ENCODE measurements around the gene NT5C3A. TPM values are rescaled to one million over a fixed set of nuclear protein-coding genes. Genes with fewer than 3 reads are reported as not detected.
A peak's percentile ranks its signal among the peaks of the same experiment; 100 is the strongest.

NT5C3A gene
- total and polyA plus RNA-seq, 7 experiments from 2014 or later: 36.6 to 64.8 (median 48.5) TPM

GRCh38 chr7:33059635-33060034, 2.9 kb downstream of the NT5C3A start:
- ATAC-seq (no peak), DNase-seq (no peak)
- POLR2A ChIA-PET: interaction anchor here (1.4 kb wide), 1 partner anchor 20 kb away, joined by 4 read pairs; no protein-coding TSS in a partner anchor
- CTCF ChIA-PET: interaction anchor here (0.6 kb wide), 1 partner anchor 466 kb away, joined by 4 read pairs; no protein-coding TSS in a partner anchor
- Mint-ChIP-seq H3K4me3 (peak overlapping the region in 5 of 10 donors; percentile 5 to 94 (median 47)), H3K27ac (peak overlapping the region in 5 of 9 donors; percentile 44 to 74 (median 56)), H3K9me3 (peaks cover 0 to 3% (median 0%) of the 10 kb centered on the region in 11 donors), H3K36me3 (peaks cover 0 to 10% (median 5%) of the 10 kb centered on the region in 5 donors), H3K27me3 (no peaks in the 10 kb centered on the region), H3K4me1 (peaks cover 23 to 79% (median 61%) of the 10 kb centered on the region in 7 donors)
- Histone ChIP-seq H3K27me3 (ENCODE audit: control insufficient read depth in 2 of 2, insufficient read depth in 2 of 2, low read length in 2 of 2) (no peaks in the 10 kb centered on the region), H3K27ac (ENCODE audit: low read depth, low read length) (no peak overlapping the region), H3K9me3 (ENCODE audit: control insufficient read depth in 2 of 3, low read length in 3 of 3) (no peaks in the 10 kb centered on the region), H3K4me3 (ENCODE audit: low read length) (no peak overlapping the region), H3K36me3 (ENCODE audit: control insufficient read depth in 2 of 3, insufficient read depth in 3 of 3, low read length in 3 of 3) (no peaks in the 10 kb centered on the region), H3K4me1 (ENCODE audit: control insufficient read depth in 2 of 2, insufficient read depth in 2 of 2, low read length in 2 of 2) (peaks cover 27 to 34% of the 10 kb centered on the region in 2 donors)
- intact Hi-C loops (cut with micrococcal nuclease): no loop called here

DNA sequence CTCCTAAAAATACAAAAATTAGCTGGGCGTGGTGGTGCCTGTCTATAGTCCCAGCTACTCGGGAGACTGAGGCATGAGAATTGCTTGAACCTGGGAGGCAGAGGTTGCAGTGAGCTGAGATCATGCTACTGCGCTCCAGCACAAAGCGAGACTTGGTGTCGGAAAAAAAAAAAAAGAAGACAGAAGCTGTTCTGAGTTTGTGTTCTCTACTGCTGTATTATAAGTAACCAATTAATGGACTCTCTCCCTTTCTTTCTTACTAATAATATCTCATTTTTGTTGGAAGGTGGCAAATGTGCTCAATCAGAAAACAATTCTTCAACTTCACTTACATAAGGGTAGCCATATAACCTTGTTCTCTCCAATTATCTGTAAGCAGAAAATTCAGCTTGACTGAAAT, 7.4 kb downstream of the NT5C3A start:
- no peaks in the 10 kb centered on the region for H3K27me3 Mint-ChIP-seq
- peak overlapping the region; percentile 27 to 90 (median 76) for H3K27ac Mint-ChIP-seq
- intact Hi-C loops (cut with micrococcal nuclease): loop anchor here (2.0 kb wide), 3 partner anchors 14 to 164 kb away; partner anchors contain the start of genes BBS9 (in 1 of the 2) and KBTBD2 (in 1 of the 2)
- peak overlapping the region in 3 of 10 donors; percentile 12 to 27 (median 15) for H3K4me3 Mint-ChIP-seq
- Histone ChIP-seq H3K36me3 (ENCODE audit: control insufficient read depth in 2 of 3, insufficient read depth in 3 of 3, low read length in 3 of 3) (no peaks in the 10 kb centered on the region), H3K4me1 (ENCODE audit: control insufficient read depth in 2 of 2, insufficient read depth in 2 of 2, low read length in 2 of 2) (peaks cover 18 to 27% of the 10 kb centered on the region in 2 donors), H3K9me3 (ENCODE audit: control insufficient read depth in 2 of 3, low read length in 3 of 3) (no peaks in the 10 kb centered on the region), H3K27ac (ENCODE audit: low read depth, low read length) (peak overlapping the region; percentile 3), H3K27me3 (ENCODE audit: control insufficient read depth in 2 of 2, insufficient read depth in 2 of 2, low read length in 2 of 2) (no peaks in the 10 kb centered on the region), H3K4me3 (ENCODE audit: low read length) (no peak overlapping the region)
- H3K36me3 Mint-ChIP-seq: peaks cover 0 to 10% (median 5%) of the 10 kb centered on the region in 5 donors
- H3K4me1 Mint-ChIP-seq: peaks cover 26 to 92% (median 81%) of the 10 kb centered on the region in 7 donors
- DNase-seq (no peak), ATAC-seq (no peak)
- H3K9me3 Mint-ChIP-seq: no peaks in the 10 kb centered on the region
- POLR2A ChIA-PET: interaction anchor here (1.3 to 5.1 kb wide), 3 partner anchors 8 to 164 kb away, joined by 3 to 41 read pairs (median 11); partner anchors contain the start of genes KBTBD2 and NT5C3A
- CTCF ChIA-PET: interaction anchor here (0.9 to 1.6 kb wide), 3 partner anchors 14 to 209 kb away, joined by 3 to 9 read pairs (median 5); no protein-coding TSS in a partner anchor

DNA sequence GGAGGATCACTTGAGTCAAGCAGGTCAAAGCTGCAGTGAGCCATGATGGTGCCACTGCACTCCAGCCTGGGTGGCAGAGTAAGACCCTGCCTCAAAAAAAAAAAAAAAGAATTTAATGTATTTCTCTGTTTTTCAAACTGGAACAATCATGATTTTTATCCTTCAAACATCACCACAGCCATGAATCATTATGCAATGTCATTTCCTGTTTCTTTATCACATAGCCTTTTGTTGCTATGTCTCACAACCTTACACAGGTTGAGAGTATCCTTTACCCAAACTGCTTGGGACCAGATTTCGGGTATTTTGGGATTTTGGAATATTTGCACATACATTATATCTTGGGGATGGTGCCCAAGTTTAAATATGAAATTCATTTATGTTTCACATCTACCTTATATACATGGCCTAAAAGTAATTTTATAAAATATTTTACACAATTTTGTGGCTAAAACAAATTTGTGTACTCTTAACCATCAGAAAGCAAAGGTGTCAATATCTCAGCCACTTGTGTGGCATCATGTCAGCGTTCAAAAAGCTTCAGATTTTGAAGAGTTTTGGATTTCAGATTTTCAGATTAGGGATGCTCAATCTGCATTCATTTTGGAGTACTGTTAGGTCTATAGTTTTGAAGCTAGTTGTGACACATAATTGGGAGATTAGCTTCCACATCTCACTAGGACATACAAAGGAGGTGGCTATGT, 8.2 kb downstream of the NT5C3A start:
- peak overlapping the region; percentile 58 to 90 (median 76) for H3K27ac Mint-ChIP-seq
- H3K9me3 ChIP-seq (ENCODE audit: control insufficient read depth in 2 of 3, low read length in 3 of 3): no peaks in the 10 kb centered on the region
- intact Hi-C loops (cut with micrococcal nuclease): loop anchor here (1.0 to 5.0 kb wide), 7 partner anchors 8 to 208 kb away; partner anchors contain the start of genes BBS9 (in 1 of the 2), KBTBD2 (in 1 of the 2) and NT5C3A (in 1 of the 2)
- no peak overlapping the region for H3K4me3 ChIP-seq (ENCODE audit: low read length)
- CTCF ChIA-PET: interaction anchor here (0.9 to 2.7 kb wide), 7 partner anchors 8 to 208 kb away, joined by 3 to 9 read pairs (median 5); partner anchors contain the start of gene NT5C3A
- H3K27ac ChIP-seq (ENCODE audit: low read depth, low read length): peak overlapping the region; percentile 52
- peak; percentile 78 for ATAC-seq
- no peaks in the 10 kb centered on the region for H3K9me3 Mint-ChIP-seq
- H3K36me3 ChIP-seq (ENCODE audit: control insufficient read depth in 2 of 3, insufficient read depth in 3 of 3, low read length in 3 of 3): no peaks in the 10 kb centered on the region
- H3K27me3 ChIP-seq (ENCODE audit: control insufficient read depth in 2 of 2, insufficient read depth in 2 of 2, low read length in 2 of 2): no peaks in the 10 kb centered on the region
- POLR2A ChIA-PET: interaction anchor here (1.3 to 5.1 kb wide), 3 partner anchors 8 to 163 kb away, joined by 3 to 41 read pairs (median 11); partner anchors contain the start of genes KBTBD2 and NT5C3A
- no peaks in the 10 kb centered on the region for H3K27me3 Mint-ChIP-seq
- peak in 5 of 9 donors; percentile 11 to 31 (median 23) for DNase-seq
- H3K4me1 Mint-ChIP-seq: peaks cover 27 to 88% (median 77%) of the 10 kb centered on the region in 7 donors
- H3K4me3 Mint-ChIP-seq: peak overlapping the region in 4 of 10 donors; percentile 5 to 52 (median 30)
- peaks cover 18 to 21% of the 10 kb centered on the region in 2 donors for H3K4me1 ChIP-seq (ENCODE audit: control insufficient read depth in 2 of 2, insufficient read depth in 2 of 2, low read length in 2 of 2)
- peaks cover 0 to 5% (median 5%) of the 10 kb centered on the region in 5 donors for H3K36me3 Mint-ChIP-seq

DNA sequence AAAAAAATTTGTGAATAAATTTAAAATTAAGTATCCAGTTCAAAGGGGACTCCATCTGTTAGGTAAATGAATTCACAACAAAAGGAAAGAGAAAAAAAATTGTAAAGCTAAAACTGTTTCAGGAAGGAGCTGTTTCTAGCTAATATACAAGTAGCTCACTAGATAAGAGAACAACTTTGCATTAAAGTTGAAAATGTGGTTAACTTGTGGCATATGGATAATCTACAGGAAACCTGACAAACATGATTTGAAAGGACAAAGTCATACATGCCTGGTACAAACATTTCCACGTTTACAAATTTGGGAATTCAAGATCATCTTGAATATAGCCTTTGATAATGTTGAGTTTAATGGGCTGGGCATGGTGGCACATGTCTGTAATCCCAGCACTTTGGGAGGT, 8.9 kb downstream of the NT5C3A start:
- peaks cover 15 to 18% of the 10 kb centered on the region in 2 donors for H3K4me1 ChIP-seq (ENCODE audit: control insufficient read depth in 2 of 2, insufficient read depth in 2 of 2, low read length in 2 of 2)
- H3K27me3 Mint-ChIP-seq: no peaks in the 10 kb centered on the region
- POLR2A ChIA-PET: interaction anchor here (0.7 to 5.1 kb wide), 5 partner anchors 9 to 558 kb away, joined by 3 to 41 read pairs (median 3); partner anchors contain the start of genes KBTBD2 and NT5C3A

GRCh38 chr7:33050535-33051318, 11.8 kb downstream of the NT5C3A start:
- Histone ChIP-seq H3K9me3 (ENCODE audit: control insufficient read depth in 2 of 3, low read length in 3 of 3) (no peaks in the 10 kb centered on the region), H3K4me1 (ENCODE audit: control insufficient read depth in 2 of 2, insufficient read depth in 2 of 2, low read length in 2 of 2) (peaks cover 13 to 18% of the 10 kb centered on the region in 2 donors), H3K36me3 (ENCODE audit: control insufficient read depth in 2 of 3, insufficient read depth in 3 of 3, low read length in 3 of 3) (no peaks in the 10 kb centered on the region), H3K27ac (ENCODE audit: low read depth, low read length) (no peak overlapping the region), H3K4me3 (ENCODE audit: low read length) (no peak overlapping the region), H3K27me3 (ENCODE audit: control insufficient read depth in 2 of 2, insufficient read depth in 2 of 2, low read length in 2 of 2) (no peaks in the 10 kb centered on the region)
- Mint-ChIP-seq H3K27me3 (no peaks in the 10 kb centered on the region), H3K4me1 (peaks cover 27 to 83% (median 69%) of the 10 kb centered on the region in 7 donors), H3K4me3 (peak overlapping the region in 3 of 10 donors; percentile 7 to 53 (median 23)), H3K27ac (peak overlapping the region in 8 of 9 donors; percentile 2 to 79 (median 32)), H3K36me3 (no peaks in the 10 kb centered on the region), H3K9me3 (no peaks in the 10 kb centered on the region)
- DNase-seq: peak in 7 of 9 donors; percentile 31 to 65 (median 56)
- POLR2A ChIA-PET: interaction anchor here (0.9 to 1.7 kb wide), 2 partner anchors 10 to 160 kb away, joined by 3 to 7 read pairs; no protein-coding TSS in a partner anchor
- CTCF ChIA-PET: interaction anchor here (1.0 to 1.4 kb wide), 2 partner anchors 11 to 204 kb away, joined by 4 to 5 read pairs; no protein-coding TSS in a partner anchor
- intact Hi-C loops (cut with micrococcal nuclease): loop anchor here (1.0 to 5.0 kb wide), 11 partner anchors 9 to 358 kb away; partner anchors contain the start of gene KBTBD2 (in 1 of the 2)
- ATAC-seq: peak; percentile 81

More for the DNA sequence above, 8.9 kb downstream of the NT5C3A start:
- H3K4me1 Mint-ChIP-seq: peaks cover 24 to 88% (median 76%) of the 10 kb centered on the region in 7 donors
- no peaks in the 10 kb centered on the region for H3K27me3 ChIP-seq (ENCODE audit: control insufficient read depth in 2 of 2, insufficient read depth in 2 of 2, low read length in 2 of 2)
- CTCF ChIA-PET: interaction anchor here (1.2 to 2.7 kb wide), 4 partner anchors 9 to 207 kb away, joined by 3 to 9 read pairs (median 4); partner anchors contain the start of gene NT5C3A
- no peaks in the 10 kb centered on the region for H3K36me3 ChIP-seq (ENCODE audit: control insufficient read depth in 2 of 3, insufficient read depth in 3 of 3, low read length in 3 of 3)
- H3K36me3 Mint-ChIP-seq: peaks cover 0 to 4% (median 3%) of the 10 kb centered on the region in 5 donors
- intact Hi-C loops (cut with micrococcal nuclease): loop anchor here (1.0 to 5.0 kb wide), 7 partner anchors 9 to 207 kb away; partner anchors contain the start of genes BBS9 (in 1 of the 2), KBTBD2 (in 1 of the 2) and NT5C3A (in 1 of the 2)
- no peak overlapping the region for H3K4me3 ChIP-seq (ENCODE audit: low read length)
- peak overlapping the region; percentile 52 for H3K27ac ChIP-seq (ENCODE audit: low read depth, low read length)
- no peaks in the 10 kb centered on the region for H3K9me3 Mint-ChIP-seq
- DNase-seq (no peak), ATAC-seq (no peak)
- H3K9me3 ChIP-seq (ENCODE audit: control insufficient read depth in 2 of 3, low read length in 3 of 3): no peaks in the 10 kb centered on the region
- peak overlapping the region; percentile 56 to 90 (median 76) for H3K27ac Mint-ChIP-seq
- peak overlapping the region in 5 of 10 donors; percentile 23 to 52 (median 29) for H3K4me3 Mint-ChIP-seq

Measured in naive thymus-derived CD4-positive, alpha-beta T cell (primary cell).